HepG2 (cell line): ENCODE measurements around the gene WBP1. TPM values are rescaled to one million over a fixed set of nuclear protein-coding genes. Genes with fewer than 3 reads are reported as not detected.
A peak's percentile ranks its signal among the peaks of the same experiment; 100 is the strongest.

ENCODE experiments used
- ADNP ChIP-seq: sonication (generic); formaldehyde crosslinking; IDR thresholded peaks from 2 replicates; pipeline ENCODE4 v1.4.0; 2020; ENCODE audit warnings: missing genetic modification reagents
- ASH2L ChIP-seq: fragments of 300-600, 200-600 bp; sonication (generic); IDR thresholded peaks from 2 replicates; pipeline ENCODE4 v1.7.0; 2017; ENCODE audit warnings: low read depth, mild to moderate bottlenecking, moderate library complexity, mixed read lengths, low read length; ENCODE audit not compliant: insufficient read length
- ERF ChIP-seq: IDR thresholded peaks from 2 replicates; pipeline ENCODE4 v1.6.1; 2018; ENCODE audit warnings: missing biosample characterization, missing genetic modification reagents
- JUN ChIP-seq: sonication (generic); formaldehyde crosslinking; IDR thresholded peaks from 2 replicates; pipeline ENCODE4 v1.4.0; 2020; ENCODE audit warnings: mild to moderate bottlenecking, missing genetic modification reagents
- MAFG ChIP-seq: sonication (generic); formaldehyde crosslinking; IDR thresholded peaks from 2 replicates; pipeline ENCODE4 v1.5.1; 2020; ENCODE audit warnings: mild to moderate bottlenecking, missing genetic modification reagents
- MED8 ChIP-seq: sonication (generic); formaldehyde crosslinking; IDR thresholded peaks from 2 replicates; pipeline ENCODE4 v1.8.1; 2023; ENCODE audit warnings: mild to moderate bottlenecking, missing genetic modification reagents; ENCODE audit not compliant: insufficient replicate concordance
- MTA1 ChIP-seq: sonication (generic); formaldehyde crosslinking; IDR thresholded peaks from 2 replicates; pipeline ENCODE4 v1.4.0; 2020; ENCODE audit warnings: missing genetic modification reagents, mild to moderate bottlenecking, borderline replicate concordance
- NFE2 ChIP-seq: sonication (generic); formaldehyde crosslinking; IDR thresholded peaks from 2 replicates; pipeline ENCODE4 v1.4.0; 2020; ENCODE audit warnings: missing genetic modification reagents
- NFYC ChIP-seq: IDR thresholded peaks from 2 replicates; pipeline ENCODE4 v1.6.1; 2016; ENCODE audit warnings: missing genetic modification reagents, missing compliant biosample characterization
- POLR2AphosphoS2 ChIP-seq: IDR thresholded peaks from 2 replicates; pipeline ENCODE4 v1.6.1; 2011; ENCODE audit warnings: low read depth, low read length, improper control_type of control experiment
- SETDB1 ChIP-seq: sonication (generic); formaldehyde crosslinking; IDR thresholded peaks from 2 replicates; pipeline ENCODE4 v1.5.1; 2020; ENCODE audit warnings: missing genetic modification reagents, mild to moderate bottlenecking, borderline replicate concordance
- ZFP82 ChIP-seq: sonication (generic); formaldehyde crosslinking; IDR thresholded peaks from 2 replicates; pipeline ENCODE4 v1.5.1; 2020; ENCODE audit warnings: mild to moderate bottlenecking, missing genetic modification reagents, borderline replicate concordance
- ZNF10 ChIP-seq: sonication (generic); formaldehyde crosslinking; IDR thresholded peaks from 2 replicates; pipeline ENCODE4 v1.4.0; 2020; ENCODE audit warnings: mild to moderate bottlenecking, low read depth, missing genetic modification reagents, borderline replicate concordance
- ZNF121 ChIP-seq: sonication (generic); formaldehyde crosslinking; IDR thresholded peaks from 2 replicates; pipeline ENCODE4 v1.5.0; 2020; ENCODE audit warnings: mild to moderate bottlenecking, missing genetic modification reagents
- ZNF766 ChIP-seq: sonication (generic); formaldehyde crosslinking; IDR thresholded peaks from 2 replicates; pipeline ENCODE4 v1.5.0; 2020; ENCODE audit warnings: missing genetic modification reagents, borderline replicate concordance
- polyA plus RNA-seq, 8 experiments: library from polyadenylated mRNA; depleted of rRNA in 3 of 8; stranded (reverse) in 7 of 8; unstranded in 1 of 8; fragments of >200 nt; fragmentation: Illumina TruSeq in 4 of 8; extraction: Trizol in 4 of 8; gene quantifications; 2 replicates each; pipeline versions ENCODE4 v1.2.1 to v1.2.3, GENCODE V29; 2011 to 2016; ENCODE audit warnings: low read depth in 4 of 8, missing spikeins in 1 of 8, mixed read lengths in 1 of 8; ENCODE audit not compliant: insufficient read depth in 1 of 8
- total RNA-seq, 5 experiments: library from RNA; depleted of rRNA; stranded (reverse); fragments of >200 nt; fragmentation: Illumina TruSeq; extraction: Trizol; gene quantifications; 2 replicates each; pipeline ENCODE4 v1.2.3, GENCODE V29; 2016; ENCODE audit warnings: low read depth in 1 of 5
- TF ChIP-seq, protein P1 (sequence below): sonication (generic); formaldehyde crosslinking; IDR thresholded peaks from 2 replicates; pipeline ENCODE4 v1.5.0; 2020; ENCODE audit warnings: missing genetic modification reagents, mild to moderate bottlenecking, borderline replicate concordance
- TF ChIP-seq, protein P2 (sequence below): sonication (generic); formaldehyde crosslinking; IDR thresholded peaks from 2 replicates; pipeline ENCODE4 v1.4.0; 2020; ENCODE audit warnings: missing genetic modification reagents
- TF ChIP-seq, protein P3 (sequence below): sonication (generic); formaldehyde crosslinking; IDR thresholded peaks from 2 replicates; pipeline ENCODE4 v1.4.0; 2020; ENCODE audit warnings: mild to moderate bottlenecking, missing genetic modification reagents
- TF ChIP-seq, protein P4 (sequence below): sonication (generic); formaldehyde crosslinking; conservative IDR thresholded peaks from 2 replicates; pipeline ENCODE4 v1.8.1; 2023; ENCODE audit warnings: missing genetic modification reagents
- TF ChIP-seq, protein P5 (sequence below): sonication (generic); formaldehyde crosslinking; IDR thresholded peaks from 2 replicates; pipeline ENCODE4 v1.5.0; 2020; ENCODE audit warnings: mild to moderate bottlenecking, missing genetic modification reagents, moderate library complexity

Gene WBP1
- total and polyA plus RNA-seq, 2 of the 13 experiments (the other 11 are each of a cell fraction or from before 2014, with no cell fraction given): 38.8 to 85.7 TPM

DNA sequence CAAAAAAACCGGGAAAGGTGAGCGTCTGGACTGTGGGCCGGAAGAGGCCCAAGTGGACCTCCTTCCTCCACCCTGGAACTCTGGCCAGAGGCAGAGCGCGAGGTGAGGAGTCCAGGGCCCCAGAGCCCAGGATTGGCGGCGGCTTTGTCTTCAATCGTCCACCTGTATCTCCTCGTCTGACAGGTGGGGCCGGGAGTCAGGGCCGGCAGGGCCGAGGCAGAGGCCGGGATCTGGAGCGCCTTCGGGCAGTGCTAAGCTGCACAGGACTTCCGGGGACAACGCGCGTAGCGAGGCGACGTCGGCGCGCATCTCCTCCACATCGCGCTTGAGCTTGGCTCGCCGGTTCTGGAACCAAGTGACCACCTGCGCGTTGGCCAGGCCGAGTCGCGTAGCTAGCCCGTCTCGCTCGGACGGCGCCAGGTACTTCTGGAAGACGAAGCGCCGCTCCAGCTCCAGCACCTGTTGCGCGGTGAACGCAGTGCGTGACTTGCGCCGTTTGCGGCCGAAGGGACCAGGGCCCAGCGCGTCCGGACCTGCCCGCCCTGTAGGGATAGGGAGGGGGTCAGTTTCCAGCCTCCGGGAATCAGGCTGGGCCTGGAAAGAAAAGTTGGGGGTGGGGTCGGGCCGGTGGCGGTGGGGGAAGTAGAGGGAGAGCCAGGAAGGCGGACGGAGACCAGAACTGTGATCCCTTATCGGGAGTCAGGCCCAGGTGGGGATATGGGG, 39.7 kb downstream of the WBP1 start (continued):
- TF ChIP-seq NFYC (CRISPR knock-in tag): no peak
- TF ChIP-seq, protein P1, sequence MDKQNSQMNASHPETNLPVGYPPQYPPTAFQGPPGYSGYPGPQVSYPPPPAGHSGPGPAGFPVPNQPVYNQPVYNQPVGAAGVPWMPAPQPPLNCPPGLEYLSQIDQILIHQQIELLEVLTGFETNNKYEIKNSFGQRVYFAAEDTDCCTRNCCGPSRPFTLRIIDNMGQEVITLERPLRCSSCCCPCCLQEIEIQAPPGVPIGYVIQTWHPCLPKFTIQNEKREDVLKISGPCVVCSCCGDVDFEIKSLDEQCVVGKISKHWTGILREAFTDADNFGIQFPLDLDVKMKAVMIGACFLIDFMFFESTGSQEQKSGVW (CRISPR knock-in tag): no peak
- 0 out of 2 replicates have a peak, but pooled peaks have one; percentile 24 for TF ChIP-seq ERF (CRISPR knock-in tag)
- TF ChIP-seq, protein P2, sequence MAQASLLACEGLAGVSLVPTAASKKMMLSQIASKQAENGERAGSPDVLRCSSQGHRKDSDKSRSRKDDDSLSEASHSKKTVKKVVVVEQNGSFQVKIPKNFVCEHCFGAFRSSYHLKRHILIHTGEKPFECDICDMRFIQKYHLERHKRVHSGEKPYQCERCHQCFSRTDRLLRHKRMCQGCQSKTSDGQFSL (CRISPR knock-in tag): no peak
- TF ChIP-seq ZNF121: no peak
- no peak for TF ChIP-seq NFE2 (CRISPR knock-in tag)
- no peak for TF ChIP-seq ASH2L
- TF ChIP-seq MAFG (CRISPR knock-in tag): no peak
- TF ChIP-seq ZFP82 (CRISPR knock-in tag): no peak
- no peak for TF ChIP-seq JUN
- TF ChIP-seq SETDB1: no peak
- TF ChIP-seq, protein P3, sequence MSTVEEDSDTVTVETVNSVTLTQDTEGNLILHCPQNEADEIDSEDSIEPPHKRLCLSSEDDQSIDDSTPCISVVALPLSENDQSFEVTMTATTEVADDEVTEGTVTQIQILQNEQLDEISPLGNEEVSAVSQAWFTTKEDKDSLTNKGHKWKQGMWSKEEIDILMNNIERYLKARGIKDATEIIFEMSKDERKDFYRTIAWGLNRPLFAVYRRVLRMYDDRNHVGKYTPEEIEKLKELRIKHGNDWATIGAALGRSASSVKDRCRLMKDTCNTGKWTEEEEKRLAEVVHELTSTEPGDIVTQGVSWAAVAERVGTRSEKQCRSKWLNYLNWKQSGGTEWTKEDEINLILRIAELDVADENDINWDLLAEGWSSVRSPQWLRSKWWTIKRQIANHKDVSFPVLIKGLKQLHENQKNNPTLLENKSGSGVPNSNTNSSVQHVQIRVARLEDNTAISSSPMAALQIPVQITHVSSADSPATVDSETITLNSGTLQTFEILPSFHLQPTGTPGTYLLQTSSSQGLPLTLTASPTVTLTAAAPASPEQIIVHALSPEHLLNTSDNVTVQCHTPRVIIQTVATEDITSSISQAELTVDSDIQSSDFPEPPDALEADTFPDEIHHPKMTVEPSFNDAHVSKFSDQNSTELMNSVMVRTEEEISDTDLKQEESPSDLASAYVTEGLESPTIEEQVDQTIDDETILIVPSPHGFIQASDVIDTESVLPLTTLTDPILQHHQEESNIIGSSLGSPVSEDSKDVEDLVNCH (CRISPR knock-in tag): no peak
- no peak for TF ChIP-seq POLR2AphosphoS2
- TF ChIP-seq, protein P4, sequence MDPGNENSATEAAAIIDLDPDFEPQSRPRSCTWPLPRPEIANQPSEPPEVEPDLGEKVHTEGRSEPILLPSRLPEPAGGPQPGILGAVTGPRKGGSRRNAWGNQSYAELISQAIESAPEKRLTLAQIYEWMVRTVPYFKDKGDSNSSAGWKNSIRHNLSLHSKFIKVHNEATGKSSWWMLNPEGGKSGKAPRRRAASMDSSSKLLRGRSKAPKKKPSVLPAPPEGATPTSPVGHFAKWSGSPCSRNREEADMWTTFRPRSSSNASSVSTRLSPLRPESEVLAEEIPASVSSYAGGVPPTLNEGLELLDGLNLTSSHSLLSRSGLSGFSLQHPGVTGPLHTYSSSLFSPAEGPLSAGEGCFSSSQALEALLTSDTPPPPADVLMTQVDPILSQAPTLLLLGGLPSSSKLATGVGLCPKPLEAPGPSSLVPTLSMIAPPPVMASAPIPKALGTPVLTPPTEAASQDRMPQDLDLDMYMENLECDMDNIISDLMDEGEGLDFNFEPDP: 0 out of 2 replicates have a peak, but pooled peaks have one; percentile 67
- TF ChIP-seq MTA1 (CRISPR knock-in tag): no peak
- no peak; the same call in 1 of the 2 replicates for TF ChIP-seq ZNF766
- no peak for TF ChIP-seq MED8
- peak; percentile 8; the same call in 1 of the 2 replicates for TF ChIP-seq ADNP (CRISPR knock-in tag)
- TF ChIP-seq, protein P5, sequence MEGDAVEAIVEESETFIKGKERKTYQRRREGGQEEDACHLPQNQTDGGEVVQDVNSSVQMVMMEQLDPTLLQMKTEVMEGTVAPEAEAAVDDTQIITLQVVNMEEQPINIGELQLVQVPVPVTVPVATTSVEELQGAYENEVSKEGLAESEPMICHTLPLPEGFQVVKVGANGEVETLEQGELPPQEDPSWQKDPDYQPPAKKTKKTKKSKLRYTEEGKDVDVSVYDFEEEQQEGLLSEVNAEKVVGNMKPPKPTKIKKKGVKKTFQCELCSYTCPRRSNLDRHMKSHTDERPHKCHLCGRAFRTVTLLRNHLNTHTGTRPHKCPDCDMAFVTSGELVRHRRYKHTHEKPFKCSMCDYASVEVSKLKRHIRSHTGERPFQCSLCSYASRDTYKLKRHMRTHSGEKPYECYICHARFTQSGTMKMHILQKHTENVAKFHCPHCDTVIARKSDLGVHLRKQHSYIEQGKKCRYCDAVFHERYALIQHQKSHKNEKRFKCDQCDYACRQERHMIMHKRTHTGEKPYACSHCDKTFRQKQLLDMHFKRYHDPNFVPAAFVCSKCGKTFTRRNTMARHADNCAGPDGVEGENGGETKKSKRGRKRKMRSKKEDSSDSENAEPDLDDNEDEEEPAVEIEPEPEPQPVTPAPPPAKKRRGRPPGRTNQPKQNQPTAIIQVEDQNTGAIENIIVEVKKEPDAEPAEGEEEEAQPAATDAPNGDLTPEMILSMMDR (CRISPR knock-in tag): peak; percentile 27; the same call in 1 of the 2 replicates
- no peak for TF ChIP-seq ZNF10 (CRISPR knock-in tag)
